NCI-H1105 treated with DMSO at 0.1 percent for 48 hours (cell line): Measurements from ENCODE around the gene PRCC.
"Not testable (repeated sequence)": the region's sequence is repeated elsewhere in the genome, so short reads cannot be mapped to it uniquely, and the experiment has no call there.

Experiments
- DNase-seq: peaks from one replicate; lab custom pipeline; 2025; lab: John Stamatoyannopoulos, UW

PRCC gene

GRCh38 chr1:156744786-156745419, 22.4 kb upstream of the PRCC start:
- no peak for DNase-seq

GRCh38 chr1:156745881-156746280, 21.5 kb upstream of the PRCC start:
- DNase-seq, result no peak

GRCh38 chr1:156746406-156746727, 21.0 kb upstream of the PRCC start:
- no peak for DNase-seq

- DNase-seq, result peak; percentile 69
Observed at GRCh38 chr1:156746728-156747631, 20.4 kb upstream of the PRCC start.

GRCh38 chr1:156747742-156748669, 19.3 kb upstream of the PRCC start:
- no peak for DNase-seq

GRCh38 chr1:156748670-156749418, 18.5 kb upstream of the PRCC start:
- DNase-seq, result no peak

GRCh38 chr1:156749419-156750118, 17.8 kb upstream of the PRCC start:
- DNase-seq, result no peak

- peak; percentile 38 for DNase-seq
Observed at GRCh38 chr1:156750191-156750672, 17.1 kb upstream of the PRCC start.

- peak; percentile 31 for DNase-seq
Observed at GRCh38 chr1:156750711-156751450, 16.5 kb upstream of the PRCC start.

GRCh38 chr1:156751451-156751756, 15.9 kb upstream of the PRCC start, which contains the start of gene HDGF:
Gene HDGF (minus strand): TSS chr1:156751675. CDS start chr1:156751429, 246 bp downstream.
- DNase-seq, result no peak

- DNase-seq, result peak; percentile 94
Observed at GRCh38 chr1:156751757-156752481, 15.4 kb upstream of the PRCC start.

GRCh38 chr1:156752843-156753482, 14.4 kb upstream of the PRCC start:
- no peak for DNase-seq

GRCh38 chr1:156754219-156754618, 13.1 kb upstream of the PRCC start:
- no peak for DNase-seq

GRCh38 chr1:156755527-156755950, 11.8 kb upstream of the PRCC start:
- DNase-seq, result no peak

- DNase-seq, result no peak
Observed at GRCh38 chr1:156756355-156756754, 11.0 kb upstream of the PRCC start.

GRCh38 chr1:156757572-156758253, 9.6 kb upstream of the PRCC start:
- not testable (repeated sequence) for DNase-seq

- DNase-seq, result no peak
Observed at GRCh38 chr1:156760092-156760795, 7.1 kb upstream of the PRCC start.

GRCh38 chr1:156760796-156761104, 6.6 kb upstream of the PRCC start:
- no peak for DNase-seq
